ENCODE data around the gene HSD3B7. TPM values are rescaled to one million over a fixed set of nuclear protein-coding genes. Genes with fewer than 3 reads are reported as not detected.

Gene HSD3B7
- total and polyA plus RNA-seq, 2 of the 8 experiments (the other 6 are each of a cell fraction or from before 2014, with no cell fraction given): 2.9 to 6.6 TPM

DNA sequence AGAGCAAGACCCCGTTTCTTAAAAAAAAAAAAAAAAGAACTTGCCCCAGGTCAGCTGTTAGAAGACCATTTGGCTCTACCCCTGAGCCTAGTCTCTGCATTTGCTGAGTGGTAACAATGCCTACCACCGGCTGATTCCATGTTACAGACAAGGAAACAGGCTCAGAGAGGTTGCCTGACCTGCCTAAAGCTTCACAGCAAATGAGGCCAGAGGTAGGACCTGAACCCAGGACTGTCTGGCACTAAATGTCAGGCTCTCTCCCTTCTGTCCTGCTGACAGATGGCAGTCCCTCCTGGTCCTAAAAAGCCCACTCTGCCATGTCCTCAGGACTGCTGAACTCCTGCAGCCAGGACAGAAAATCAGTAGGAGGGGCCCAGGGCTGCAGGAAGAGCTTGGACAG is 19.7 kb downstream of the HSD3B7 start:
- Histone ChIP-seq H2BK5ac (ENCODE audit: low read depth, low read length) (no peak overlapping the region), H3K79me2 (ENCODE audit: control insufficient read depth in 1 of 2, insufficient read depth in 2 of 2, low read length in 2 of 2) (peaks cover 0 to 4% of the 10 kb centered on the region in 2 experiments; a peak in 1 of 4 replicates), H3K9me3 (ENCODE audit: insufficient read depth in 2 of 2, low read depth in 1 of 2, low read length in 1 of 2) (no peaks in the 10 kb centered on the region), H2BK15ac (ENCODE audit: low read length) (no peak overlapping the region), H2BK12ac (ENCODE audit: low read depth, low read length) (no peak overlapping the region), H3K4me2 (ENCODE audit: insufficient read depth in 1 of 2, low read depth in 2 of 2, low read length in 2 of 2) (no peak overlapping the region), H3K9ac (replicated peaks in 1 of 4; ENCODE audit: extremely low read depth in 1 of 4, low read depth in 3 of 4, low read length in 3 of 4) (no peak overlapping the region), H3K27me3 (replicated peaks in 1 of 4; ENCODE audit: control insufficient read depth in 3 of 4, extremely low read depth in 1 of 4, insufficient read depth in 3 of 4, low read length in 3 of 4) (no peaks in the 10 kb centered on the region), H2AFZ (ENCODE audit: low read length) (no peak overlapping the region), H3K79me1 (ENCODE audit: low read depth, low read length) (0 out of 2 replicates have a peak, but pooled peaks cover 9% of the 10 kb centered on the region), H3K4me1 (replicated peaks in 1 of 4; ENCODE audit: control insufficient read depth in 3 of 4, insufficient read depth in 4 of 4, low read length in 3 of 4) (peaks cover 4 to 12% (median 4%) of the 10 kb centered on the region in 4 experiments), H2BK20ac (ENCODE audit: low read length) (no peak overlapping the region), H3K36me3 (ENCODE audit: control insufficient read depth in 2 of 4, insufficient read depth in 4 of 4, low read length in 3 of 4) (no peaks in the 10 kb centered on the region), H3K4me3 (ENCODE audit: extremely low read depth in 1 of 4, insufficient read depth in 2 of 4, low read depth in 3 of 4, low read length in 4 of 4) (no peak overlapping the region), H4K91ac (replicated peaks; ENCODE audit: insufficient read length, low read length) (no peak overlapping the region), H3K23ac (ENCODE audit: insufficient read length) (no peak overlapping the region), H3K56ac (replicated peaks; ENCODE audit: insufficient read length, low read depth, low read length) (no peak overlapping the region), H3K27ac (ENCODE audit: low read depth, low read length) (no peak overlapping the region), H2BK120ac (replicated peaks; ENCODE audit: low read depth, low read length) (no peak overlapping the region), H4K8ac (ENCODE audit: extremely low read depth, insufficient read depth, low read length) (no peak overlapping the region), H4K20me1 (replicated peaks in 1 of 2; ENCODE audit: control insufficient read depth in 1 of 2, insufficient read depth in 2 of 2, low read length in 2 of 2) (peaks cover 0 to 4% of the 10 kb centered on the region in 2 experiments), H4K5ac (ENCODE audit: insufficient read length, low read depth, low read length) (no peak overlapping the region), H3K14ac (ENCODE audit: insufficient read length) (no peak overlapping the region), H2AK5ac (ENCODE audit: low read depth, low read length) (no peak overlapping the region), H3K23me2 (ENCODE audit: low read depth, low read length) (no peaks in the 10 kb centered on the region; the same call in 1 of the 2 replicates), H3K18ac (ENCODE audit: extremely low read depth, low read length) (no peak overlapping the region), H3K4ac (replicated peaks; ENCODE audit: insufficient read length, low read depth, low read length) (no peak overlapping the region)
- DNase-seq (ENCODE audit: low read depth in 1 of 2, low spot score in 2 of 2) (no peak), FAIRE-seq (no peak)
- TF ChIP-seq RAD21 (IDR thresholded peaks at IDR 0.05 in 1 of 2, conservative IDR thresholded peaks at IDR 0.05 in 1 of 2; ENCODE audit: low read depth in 2 of 2, low read length in 2 of 2) (no peak), GABPA (IDR thresholded peaks at IDR 0.05; ENCODE audit: borderline replicate concordance, insufficient read depth, low read length) (no peak), PHF8 (conservative IDR thresholded peaks at IDR 0.05; ENCODE audit: low read depth, low read length) (no peak), POLR2A (IDR thresholded peaks at IDR 0.05; ENCODE audit: control extremely low read depth in 1 of 2, low read depth in 2 of 2, low read length in 2 of 2) (no peak), HDAC2 (IDR thresholded peaks at IDR 0.05; ENCODE audit: borderline replicate concordance in 1 of 2, low read depth in 2 of 2, low read length in 2 of 2) (no peak), BCL11A (IDR thresholded peaks at IDR 0.05; ENCODE audit: low read depth in 2 of 2, low read length in 2 of 2) (no peak), JUND (IDR thresholded peaks at IDR 0.05; ENCODE audit: low read length) (no peak), SP2 (IDR thresholded peaks at IDR 0.05; ENCODE audit: low read length) (no peak), BACH1 (IDR thresholded peaks at IDR 0.05; ENCODE audit: low read length) (no peak), RFX5 (IDR thresholded peaks at IDR 0.05; ENCODE audit: borderline replicate concordance, low read depth, low read length) (no peak)
- TF ChIP-seq, protein P1, sequence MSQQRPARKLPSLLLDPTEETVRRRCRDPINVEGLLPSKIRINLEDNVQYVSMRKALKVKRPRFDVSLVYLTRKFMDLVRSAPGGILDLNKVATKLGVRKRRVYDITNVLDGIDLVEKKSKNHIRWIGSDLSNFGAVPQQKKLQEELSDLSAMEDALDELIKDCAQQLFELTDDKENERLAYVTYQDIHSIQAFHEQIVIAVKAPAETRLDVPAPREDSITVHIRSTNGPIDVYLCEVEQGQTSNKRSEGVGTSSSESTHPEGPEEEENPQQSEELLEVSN (IDR thresholded peaks at IDR 0.05): no peak
- ChIA-PET CTCF (ENCODE audit: partially characterized antibody) (interaction anchor here (0.7 to 2.1 kb wide), 4 partner anchors 11 to 36 kb away, joined by 3 to 10 read pairs (median 3); partner anchors contain the start of gene HSD3B7), POLR2A (ENCODE audit: partially characterized antibody) (interaction anchor here (0.6 to 3.0 kb wide), 2 partner anchors 19 to 297 kb away, joined by 4 to 14 read pairs; partner anchors contain the start of gene HSD3B7)
- WGBS, 2 experiments (ENCODE audit: extremely low coverage in 1 of 2, insufficient coverage in 1 of 2, insufficient read length in 1 of 2, insufficient replicate concordance in 2 of 2, low coverage in 1 of 2, low lambda C conversion rate in 2 of 2, missing lambda C conversion rate in 1 of 2): 88% methylated on average over 2 of the region's 2 CpGs; no CpG with 5 or more reads in 1 of the 2 experiments

Data from H1 (cell line).